Neuronal stem cell (in vitro differentiated cells): ENCODE measurements around the gene PIGX.

Experiments used
- DNase-seq: peaks from one replicate; pipeline ENCODE4 v3.0.0-alpha.2; 2013; ENCODE audit warnings: low spot score
- H2AFZ ChIP-seq: one replicate; pipeline ENCODE4 v1.6.1; 2013; ENCODE audit warnings: mild to moderate bottlenecking, low read length, inconsistent platforms
- H2AK5ac ChIP-seq: 2 replicates; pipeline ENCODE4 v1.6.1; 2013; ENCODE audit warnings: low read depth, mild to moderate bottlenecking, inconsistent platforms, low read length, moderate library complexity, mixed read lengths
- H2BK120ac ChIP-seq: 2 replicates; pipeline ENCODE4 v1.6.1; 2013; ENCODE audit warnings: low read depth, mild to moderate bottlenecking, inconsistent platforms, low read length, moderate library complexity, mixed read lengths
- H2BK12ac ChIP-seq: one replicate; pipeline ENCODE4 v1.6.1; 2013; ENCODE audit warnings: low read length, inconsistent platforms
- H2BK15ac ChIP-seq: 2 replicates; pipeline ENCODE4 v1.6.1; 2013; ENCODE audit warnings: mild to moderate bottlenecking, low read length, inconsistent platforms, mixed read lengths
- H2BK5ac ChIP-seq: one replicate; pipeline ENCODE4 v1.6.1; 2013; ENCODE audit warnings: inconsistent platforms, mild to moderate bottlenecking, low read length, moderate library complexity
- H3K14ac ChIP-seq: one replicate; pipeline ENCODE4 v1.6.1; 2013; ENCODE audit warnings: low read length, inconsistent platforms
- H3K18ac ChIP-seq: 2 replicates; pipeline ENCODE4 v1.6.1; 2013; ENCODE audit warnings: low read length, inconsistent platforms
- H3K23ac ChIP-seq: 2 replicates; pipeline ENCODE4 v1.6.1; 2013; ENCODE audit warnings: low read depth, mild to moderate bottlenecking, mixed read lengths, low read length, inconsistent platforms; ENCODE audit not compliant: poor library complexity
- H3K27ac ChIP-seq: replicated peaks from 3 replicates; pipeline ENCODE4 v1.5.1; 2013; ENCODE audit warnings: low read length, inconsistent platforms
- H3K27me3 ChIP-seq, 3 experiments: 2 replicates each; pipeline ENCODE4 v1.6.1; 2013; ENCODE audit warnings: low read length in 3 of 3, mild to moderate bottlenecking in 2 of 3, inconsistent platforms in 1 of 3, low read depth in 1 of 3, mixed read lengths in 1 of 3, moderate library complexity in 1 of 3; ENCODE audit not compliant: control insufficient read depth in 3 of 3, insufficient read depth in 3 of 3
- H3K36me3 ChIP-seq, 2 donors: replicated peaks in 1 of 2; 2 replicates each; pipeline ENCODE4 v1.6.1; 2013; ENCODE audit warnings: low read length in 2 of 2; ENCODE audit not compliant: control insufficient read depth in 2 of 2, insufficient read depth in 2 of 2
- H3K4ac ChIP-seq: 2 replicates; pipeline ENCODE4 v1.6.1; 2013; ENCODE audit warnings: inconsistent platforms, mild to moderate bottlenecking, low read length, moderate library complexity
- H3K4me1 ChIP-seq, 2 donors: 1 replicate in 1 of 2; 2 replicates in 1 of 2; pipeline ENCODE4 v1.6.1; 2013; ENCODE audit warnings: low read length in 2 of 2, low read depth in 1 of 2; ENCODE audit not compliant: control insufficient read depth in 2 of 2, insufficient read depth in 1 of 2
- H3K4me2 ChIP-seq: one replicate; pipeline ENCODE4 v1.6.1; 2013; ENCODE audit warnings: mild to moderate bottlenecking, low read length, inconsistent platforms; ENCODE audit not compliant: insufficient read depth, poor library complexity, severe bottlenecking
- H3K4me3 ChIP-seq, 2 donors: 2 replicates each; pipeline ENCODE4 v1.5.1; 2013; ENCODE audit warnings: low read length in 2 of 2, mild to moderate bottlenecking in 2 of 2, inconsistent platforms in 1 of 2, moderate library complexity in 1 of 2
- H3K79me1 ChIP-seq: one replicate; pipeline ENCODE4 v1.6.1; 2013; ENCODE audit warnings: low read depth, mild to moderate bottlenecking, inconsistent platforms, low read length, moderate library complexity
- H3K9ac ChIP-seq: one replicate; pipeline ENCODE4 v1.6.1; 2013; ENCODE audit warnings: mild to moderate bottlenecking, low read depth, low read length, inconsistent platforms; ENCODE audit not compliant: poor library complexity
- H3K9me3 ChIP-seq, 2 donors: replicated peaks in 1 of 2; 2 replicates each; pipeline versions ENCODE3 to v1.6.1; 2013; ENCODE audit warnings: low read length in 2 of 2, mild to moderate bottlenecking in 2 of 2, inconsistent platforms in 1 of 2, low read depth in 1 of 2, mixed read lengths in 1 of 2, moderate library complexity in 1 of 2; ENCODE audit not compliant: control insufficient read depth in 2 of 2, insufficient read depth in 1 of 2
- H4K8ac ChIP-seq: one replicate; pipeline ENCODE4 v1.6.1; 2013; ENCODE audit warnings: low read depth, mild to moderate bottlenecking, inconsistent platforms, low read length, moderate library complexity
- H4K91ac ChIP-seq: one replicate; pipeline ENCODE4 v1.6.1; 2013; ENCODE audit warnings: low read length, low read depth, mild to moderate bottlenecking, inconsistent platforms; ENCODE audit not compliant: poor library complexity
- WGBS, 2 donors: extraction: QIAGEN DNeasy Blood & Tissue Kit; methylation state at CpG; one replicate each; pipeline ENCODE4 v1.1.7; 2013; ENCODE audit warnings: missing lambda C conversion rate in 2 of 2, mixed read lengths in 1 of 2; ENCODE audit not compliant: insufficient read length in 2 of 2, insufficient replicate concordance in 1 of 2; ENCODE audit errors: extremely low coverage in 2 of 2; 5-methylcytosine and 5-hydroxymethylcytosine counted together

The PIGX gene

GRCh38 chr3:196772897-196773296 is 60.7 kb downstream of the PIGX start:
- Histone ChIP-seq H2AFZ (no peak overlapping the region), H3K4me3 (no peak overlapping the region), H3K14ac (no peak overlapping the region), H3K27me3 (no peaks in the 10 kb centered on the region), H2BK15ac (no peak overlapping the region), H2BK12ac (no peak overlapping the region), H3K36me3 (peaks cover 1 to 43% of the 10 kb centered on the region in 2 donors), H3K4ac (no peak overlapping the region), H2BK120ac (no peak overlapping the region), H4K8ac (no peak overlapping the region), H3K9ac (no peak overlapping the region), H3K4me2 (no peak overlapping the region), H3K18ac (no peak overlapping the region), H3K4me1 (peaks cover 0 to 3% of the 10 kb centered on the region in 2 donors), H3K23ac (no peak overlapping the region), H3K9me3 (peaks cover 0 to 10% of the 10 kb centered on the region in 2 donors), H3K27ac (no peak overlapping the region), H2AK5ac (no peak overlapping the region), H2BK5ac (no peak overlapping the region), H4K91ac (no peak overlapping the region), H3K79me1 (peaks cover 2% of the 10 kb centered on the region)
- no CpG with 5 or more reads among the region's 6 CpGs for WGBS, 2 donors
- no peak for DNase-seq

GRCh38 chr3:196774191-196774820 is 62.1 kb downstream of the PIGX start:
- Histone ChIP-seq H4K91ac (no peak overlapping the region), H3K27ac (no peak overlapping the region)

GRCh38 chr3:196774848-196775422 is 62.8 kb downstream of the PIGX start:
- Histone ChIP-seq H2BK120ac (no peak overlapping the region), H3K27ac (no peak overlapping the region)

More at GRCh38 chr3:196774191-196774820, 62.1 kb downstream of the PIGX start:
- Histone ChIP-seq H3K27me3 (no peaks in the 10 kb centered on the region), H3K4me1 (peaks cover 0 to 3% of the 10 kb centered on the region in 2 donors), H3K23ac (no peak overlapping the region), H3K4ac (no peak overlapping the region), H3K36me3 (peaks cover 3 to 38% of the 10 kb centered on the region in 2 donors), H2AFZ (no peak overlapping the region), H2AK5ac (no peak overlapping the region), H3K79me1 (peaks cover 2% of the 10 kb centered on the region), H2BK12ac (no peak overlapping the region), H3K18ac (no peak overlapping the region), H3K4me3 (no peak overlapping the region), H3K9ac (no peak overlapping the region), H3K4me2 (no peak overlapping the region), H3K9me3 (peaks cover 4 to 12% of the 10 kb centered on the region in 2 donors), H3K14ac (no peak overlapping the region), H2BK15ac (no peak overlapping the region), H4K8ac (no peak overlapping the region), H2BK120ac (no peak overlapping the region), H2BK5ac (no peak overlapping the region)
- WGBS, 2 donors, result no CpG with 5 or more reads among the region's 5 CpGs
- no peak for DNase-seq

GRCh38 chr3:196775938-196776337 is 63.8 kb downstream of the PIGX start:
- Histone ChIP-seq H3K79me1 (peaks cover 4% of the 10 kb centered on the region), H3K4me2 (no peak overlapping the region), H3K27me3 (no peaks in the 10 kb centered on the region), H3K23ac (no peak overlapping the region), H4K8ac (no peak overlapping the region), H2BK120ac (no peak overlapping the region), H3K4me1 (peaks cover 0 to 3% of the 10 kb centered on the region in 2 donors), H3K9ac (no peak overlapping the region), H2BK12ac (no peak overlapping the region), H2BK15ac (no peak overlapping the region), H3K36me3 (peaks cover 5 to 42% of the 10 kb centered on the region in 2 donors), H3K4me3 (no peak overlapping the region), H3K27ac (no peak overlapping the region), H3K18ac (no peak overlapping the region), H2BK5ac (no peak overlapping the region), H3K9me3 (peaks cover 6 to 19% of the 10 kb centered on the region in 2 donors), H3K4ac (no peak overlapping the region), H4K91ac (no peak overlapping the region), H3K14ac (no peak overlapping the region), H2AK5ac (no peak overlapping the region), H2AFZ (no peak overlapping the region)
- DNase-seq, result no peak
- whole genome bisulfite sequencing, 2 donors, result no CpG with 5 or more reads among the region's 9 CpGs

More at GRCh38 chr3:196774848-196775422, 62.8 kb downstream of the PIGX start:
- Histone ChIP-seq H3K14ac (no peak overlapping the region), H3K18ac (no peak overlapping the region), H2AFZ (no peak overlapping the region), H3K4me3 (no peak overlapping the region), H2BK5ac (no peak overlapping the region), H3K4me2 (no peak overlapping the region), H2BK12ac (no peak overlapping the region), H3K4me1 (peaks cover 0 to 3% of the 10 kb centered on the region in 2 donors), H2BK15ac (no peak overlapping the region), H3K4ac (no peak overlapping the region), H3K36me3 (peaks cover 5 to 39% of the 10 kb centered on the region in 2 donors), H3K79me1 (peaks cover 4% of the 10 kb centered on the region), H3K27me3 (no peaks in the 10 kb centered on the region), H2AK5ac (no peak overlapping the region), H3K9ac (no peak overlapping the region), H3K9me3 (peaks cover 6 to 19% of the 10 kb centered on the region in 2 donors), H3K23ac (no peak overlapping the region), H4K91ac (no peak overlapping the region), H4K8ac (no peak overlapping the region)
- no peak for DNase-seq
- no CpG with 5 or more reads among the region's 6 CpGs for WGBS, 2 donors
